ENCODE results near the gene ASCL3.
"Not testable (repeated sequence)": the region's sequence is repeated elsewhere in the genome, so short reads cannot be mapped to it uniquely, and the experiment has no call there.

ASCL3 gene

DNA sequence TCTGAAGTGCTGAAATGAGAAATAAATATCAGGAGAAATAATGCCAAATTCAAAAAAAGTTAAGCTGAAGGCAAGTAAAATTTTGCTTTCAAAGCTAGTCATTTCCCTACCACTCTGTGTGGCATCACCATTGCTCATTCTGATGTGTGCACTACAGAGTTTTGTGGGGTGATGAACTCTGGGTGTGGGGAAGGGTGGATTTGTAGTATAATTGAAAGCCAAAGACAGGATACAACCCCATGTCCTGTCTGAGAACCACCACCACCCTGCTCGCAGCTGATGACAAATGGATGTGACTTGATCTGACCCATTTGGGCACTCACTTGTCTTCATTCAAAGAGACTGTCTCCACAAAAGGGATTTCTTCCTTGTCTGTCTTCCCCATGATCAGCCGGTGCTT, 40.7 kb upstream of the ASCL3 start:
- H3K36me3 Mint-ChIP-seq (ENCODE audit: low read depth) = no peaks in the 10 kb centered on the region
- H3K4me3 Mint-ChIP-seq = no peak overlapping the region
- no peaks in the 10 kb centered on the region for H3K9me3 Mint-ChIP-seq
- H3K27me3 Mint-ChIP-seq (ENCODE audit: low read depth) = peaks cover 5% of the 10 kb centered on the region
- no peaks in the 10 kb centered on the region for H3K4me1 Mint-ChIP-seq
- TF ChIP-seq, protein P1, sequence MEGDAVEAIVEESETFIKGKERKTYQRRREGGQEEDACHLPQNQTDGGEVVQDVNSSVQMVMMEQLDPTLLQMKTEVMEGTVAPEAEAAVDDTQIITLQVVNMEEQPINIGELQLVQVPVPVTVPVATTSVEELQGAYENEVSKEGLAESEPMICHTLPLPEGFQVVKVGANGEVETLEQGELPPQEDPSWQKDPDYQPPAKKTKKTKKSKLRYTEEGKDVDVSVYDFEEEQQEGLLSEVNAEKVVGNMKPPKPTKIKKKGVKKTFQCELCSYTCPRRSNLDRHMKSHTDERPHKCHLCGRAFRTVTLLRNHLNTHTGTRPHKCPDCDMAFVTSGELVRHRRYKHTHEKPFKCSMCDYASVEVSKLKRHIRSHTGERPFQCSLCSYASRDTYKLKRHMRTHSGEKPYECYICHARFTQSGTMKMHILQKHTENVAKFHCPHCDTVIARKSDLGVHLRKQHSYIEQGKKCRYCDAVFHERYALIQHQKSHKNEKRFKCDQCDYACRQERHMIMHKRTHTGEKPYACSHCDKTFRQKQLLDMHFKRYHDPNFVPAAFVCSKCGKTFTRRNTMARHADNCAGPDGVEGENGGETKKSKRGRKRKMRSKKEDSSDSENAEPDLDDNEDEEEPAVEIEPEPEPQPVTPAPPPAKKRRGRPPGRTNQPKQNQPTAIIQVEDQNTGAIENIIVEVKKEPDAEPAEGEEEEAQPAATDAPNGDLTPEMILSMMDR (IDR thresholded peaks at IDR 0.05; ENCODE audit: unreplicated experiment in 3 of 3) = no peak
- no peak overlapping the region for H3K27ac Mint-ChIP-seq

- Mint-ChIP-seq H3K4me1 (no peaks in the 10 kb centered on the region), H3K27ac (no peak overlapping the region), H3K9me3 (no peaks in the 10 kb centered on the region), H3K4me3 (no peak overlapping the region), H3K27me3 (ENCODE audit: low read depth) (no peaks in the 10 kb centered on the region), H3K36me3 (ENCODE audit: low read depth) (no peaks in the 10 kb centered on the region)
- TF ChIP-seq, protein P1 (IDR thresholded peaks at IDR 0.05; ENCODE audit: unreplicated experiment in 3 of 3) = no peak
Measured at GRCh38 chr11:8980485-8980884, 37.7 kb upstream of the ASCL3 start.

GRCh38 chr11:8979365-8979764, 36.5 kb upstream of the ASCL3 start:
- H3K27me3 Mint-ChIP-seq (ENCODE audit: low read depth); H3K4me3 Mint-ChIP-seq; H3K36me3 Mint-ChIP-seq (ENCODE audit: low read depth); H3K4me1 Mint-ChIP-seq; H3K27ac Mint-ChIP-seq; H3K9me3 Mint-ChIP-seq: not testable (repeated sequence)

- H3K27ac Mint-ChIP-seq = no peak overlapping the region
- TF ChIP-seq, protein P1 (IDR thresholded peaks at IDR 0.05; ENCODE audit: unreplicated experiment in 3 of 3) = no peak
- H3K4me3 Mint-ChIP-seq = no peak overlapping the region
- H3K27me3 Mint-ChIP-seq (ENCODE audit: low read depth) = no peaks in the 10 kb centered on the region
- H3K4me1 Mint-ChIP-seq = no peaks in the 10 kb centered on the region
- H3K9me3 Mint-ChIP-seq = no peaks in the 10 kb centered on the region
- H3K36me3 Mint-ChIP-seq (ENCODE audit: low read depth) = no peaks in the 10 kb centered on the region
Measured at GRCh38 chr11:8973121-8973520, 30.3 kb upstream of the ASCL3 start.

GRCh38 chr11:8971924-8972316, 29.1 kb upstream of the ASCL3 start:
- Mint-ChIP-seq H3K27me3 (ENCODE audit: low read depth) (no peaks in the 10 kb centered on the region), H3K4me1 (no peaks in the 10 kb centered on the region), H3K4me3 (no peak overlapping the region), H3K9me3 (no peaks in the 10 kb centered on the region), H3K36me3 (ENCODE audit: low read depth) (no peaks in the 10 kb centered on the region), H3K27ac (no peak overlapping the region)
- TF ChIP-seq, protein P1 (IDR thresholded peaks at IDR 0.05; ENCODE audit: unreplicated experiment in 3 of 3) = no peak

GRCh38 chr11:8971196-8971923, 28.5 kb upstream of the ASCL3 start:
- Mint-ChIP-seq H3K27ac (no peak overlapping the region), H3K36me3 (ENCODE audit: low read depth) (no peaks in the 10 kb centered on the region), H3K4me1 (no peaks in the 10 kb centered on the region), H3K27me3 (ENCODE audit: low read depth) (no peaks in the 10 kb centered on the region), H3K9me3 (no peaks in the 10 kb centered on the region), H3K4me3 (no peak overlapping the region)
- TF ChIP-seq, protein P1 (IDR thresholded peaks at IDR 0.05; ENCODE audit: unreplicated experiment in 3 of 3) = no peak
